ENCODE data around the gene RASA3.

RASA3 gene

DNA sequence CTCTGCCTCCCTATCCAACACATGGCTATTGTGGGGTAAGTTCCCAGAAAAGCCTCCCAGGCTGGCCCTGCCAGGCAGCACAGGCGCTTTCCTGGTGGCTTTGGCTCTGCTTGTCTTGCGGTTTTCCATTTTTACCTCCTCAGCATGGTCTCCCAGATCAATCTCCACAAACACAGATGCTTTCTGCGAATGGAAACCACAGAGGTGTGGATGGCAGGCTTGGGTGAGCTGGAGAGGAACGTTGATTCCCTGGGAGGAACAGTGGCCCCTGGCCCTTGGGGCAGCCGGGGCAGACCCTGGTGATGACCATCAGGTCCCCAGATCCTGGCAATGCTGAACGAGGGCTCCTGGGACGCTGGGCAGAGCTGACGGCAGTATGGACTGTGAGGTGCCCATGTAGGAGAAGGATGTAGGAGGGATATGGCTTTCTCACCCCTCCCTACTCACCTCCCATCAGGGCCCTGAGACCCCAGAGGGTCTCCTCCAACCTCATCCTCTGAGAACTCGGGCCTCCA is 165.2 kb downstream of the RASA3 start:
- no peak overlapping the region for H3K4me3 ChIP-seq (ENCODE audit: low read depth in 1 of 2, low read length in 2 of 2)
- H3K36me3 ChIP-seq (ENCODE audit: insufficient read depth, low read length) = peaks cover 4% of the 10 kb centered on the region
- no peak overlapping the region for H3K27ac ChIP-seq (ENCODE audit: low read length)
- no peak for DNase-seq
- TF ChIP-seq, protein P1, sequence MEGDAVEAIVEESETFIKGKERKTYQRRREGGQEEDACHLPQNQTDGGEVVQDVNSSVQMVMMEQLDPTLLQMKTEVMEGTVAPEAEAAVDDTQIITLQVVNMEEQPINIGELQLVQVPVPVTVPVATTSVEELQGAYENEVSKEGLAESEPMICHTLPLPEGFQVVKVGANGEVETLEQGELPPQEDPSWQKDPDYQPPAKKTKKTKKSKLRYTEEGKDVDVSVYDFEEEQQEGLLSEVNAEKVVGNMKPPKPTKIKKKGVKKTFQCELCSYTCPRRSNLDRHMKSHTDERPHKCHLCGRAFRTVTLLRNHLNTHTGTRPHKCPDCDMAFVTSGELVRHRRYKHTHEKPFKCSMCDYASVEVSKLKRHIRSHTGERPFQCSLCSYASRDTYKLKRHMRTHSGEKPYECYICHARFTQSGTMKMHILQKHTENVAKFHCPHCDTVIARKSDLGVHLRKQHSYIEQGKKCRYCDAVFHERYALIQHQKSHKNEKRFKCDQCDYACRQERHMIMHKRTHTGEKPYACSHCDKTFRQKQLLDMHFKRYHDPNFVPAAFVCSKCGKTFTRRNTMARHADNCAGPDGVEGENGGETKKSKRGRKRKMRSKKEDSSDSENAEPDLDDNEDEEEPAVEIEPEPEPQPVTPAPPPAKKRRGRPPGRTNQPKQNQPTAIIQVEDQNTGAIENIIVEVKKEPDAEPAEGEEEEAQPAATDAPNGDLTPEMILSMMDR (IDR thresholded peaks at IDR 0.05; ENCODE audit: borderline replicate concordance, extremely low read depth, low read length, poor library complexity, severe bottlenecking) = no peak
- TF ChIP-seq EZH2 (IDR thresholded peaks at IDR 0.05; ENCODE audit: borderline replicate concordance, low read depth, low read length, severe bottlenecking) = no peak
- no peak overlapping the region for H3K4me2 ChIP-seq (ENCODE audit: insufficient read depth, low read length)
- H3K79me2 ChIP-seq (ENCODE audit: insufficient read depth, low read length) = no peaks in the 10 kb centered on the region
- no peak overlapping the region for H3K9ac ChIP-seq (ENCODE audit: low read depth, low read length)
- no peak overlapping the region for H2AFZ ChIP-seq (ENCODE audit: low read depth, low read length)
- no peaks in the 10 kb centered on the region for H4K20me1 ChIP-seq (ENCODE audit: insufficient read depth, low read length)
- ATAC-seq (ENCODE audit: insufficient read depth, low read depth) = no peak
- peaks cover 10% of the 10 kb centered on the region for H3K9me3 ChIP-seq (ENCODE audit: insufficient read depth, low read length, severe bottlenecking)
- H3K4me1 ChIP-seq (ENCODE audit: insufficient read depth, low read length) = no peaks in the 10 kb centered on the region
- no peaks in the 10 kb centered on the region for H3K27me3 ChIP-seq (ENCODE audit: insufficient read depth, low read length, poor library complexity)

DNA sequence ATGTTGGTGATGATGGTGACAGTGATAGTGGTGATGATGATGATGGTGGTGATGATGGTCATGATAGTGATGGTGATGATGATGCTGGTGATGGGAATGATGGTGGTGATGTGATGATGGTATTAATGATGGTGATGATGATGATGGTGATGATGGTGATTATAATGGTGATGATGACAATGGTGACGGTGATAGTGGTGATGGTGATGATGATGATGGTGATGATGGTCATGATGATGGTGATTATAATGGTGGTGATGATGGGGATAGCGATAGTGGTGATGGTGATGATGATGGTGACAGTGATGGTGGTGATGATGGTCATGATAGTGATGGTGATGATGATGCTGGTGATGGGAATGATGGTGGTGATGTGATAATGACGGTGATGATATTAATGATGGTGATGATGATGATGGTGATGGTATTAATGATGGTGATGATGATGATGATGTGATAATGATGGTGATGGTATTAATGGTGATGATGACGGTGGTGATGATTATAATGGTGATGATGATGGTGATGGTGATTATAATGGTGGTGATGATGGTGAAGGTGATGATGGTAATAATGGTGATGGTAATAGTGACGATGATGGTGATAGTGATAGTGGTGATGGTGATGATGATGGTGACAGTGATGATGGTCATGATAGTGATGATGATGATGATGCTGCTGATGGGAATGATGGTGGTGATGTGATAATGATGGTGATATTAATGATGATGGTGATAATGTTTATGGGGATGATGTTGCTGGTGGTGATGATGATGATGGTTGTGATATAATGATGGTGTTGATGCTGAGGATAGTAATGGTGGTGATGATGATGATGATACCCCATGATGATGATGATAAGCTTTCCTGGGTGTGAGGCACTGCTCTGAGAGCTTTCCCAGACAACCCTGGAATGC is 166.2 kb downstream of the RASA3 start:
- Histone ChIP-seq H3K27ac (ENCODE audit: low read length) (no peak overlapping the region), H3K4me3 (ENCODE audit: low read depth in 1 of 2, low read length in 2 of 2) (no peak overlapping the region), H3K4me2 (ENCODE audit: insufficient read depth, low read length) (no peak overlapping the region), H3K36me3 (ENCODE audit: insufficient read depth, low read length) (no peaks in the 10 kb centered on the region; the same call in 1 of the 2 replicates), H2AFZ (ENCODE audit: low read depth, low read length) (no peak overlapping the region), H4K20me1 (ENCODE audit: insufficient read depth, low read length) (no peaks in the 10 kb centered on the region), H3K27me3 (ENCODE audit: insufficient read depth, low read length, poor library complexity) (no peaks in the 10 kb centered on the region), H3K9ac (ENCODE audit: low read depth, low read length) (no peak overlapping the region), H3K79me2 (ENCODE audit: insufficient read depth, low read length) (no peaks in the 10 kb centered on the region), H3K4me1 (ENCODE audit: insufficient read depth, low read length) (no peaks in the 10 kb centered on the region), H3K9me3 (ENCODE audit: insufficient read depth, low read length, severe bottlenecking) (peaks cover 10% of the 10 kb centered on the region)
- ATAC-seq (ENCODE audit: insufficient read depth, low read depth) = no peak
- no peak for DNase-seq
- no peak for TF ChIP-seq EZH2 (IDR thresholded peaks at IDR 0.05; ENCODE audit: borderline replicate concordance, low read depth, low read length, severe bottlenecking)
- TF ChIP-seq, protein P1 (IDR thresholded peaks at IDR 0.05; ENCODE audit: borderline replicate concordance, extremely low read depth, low read length, poor library complexity, severe bottlenecking) = no peak

DNA sequence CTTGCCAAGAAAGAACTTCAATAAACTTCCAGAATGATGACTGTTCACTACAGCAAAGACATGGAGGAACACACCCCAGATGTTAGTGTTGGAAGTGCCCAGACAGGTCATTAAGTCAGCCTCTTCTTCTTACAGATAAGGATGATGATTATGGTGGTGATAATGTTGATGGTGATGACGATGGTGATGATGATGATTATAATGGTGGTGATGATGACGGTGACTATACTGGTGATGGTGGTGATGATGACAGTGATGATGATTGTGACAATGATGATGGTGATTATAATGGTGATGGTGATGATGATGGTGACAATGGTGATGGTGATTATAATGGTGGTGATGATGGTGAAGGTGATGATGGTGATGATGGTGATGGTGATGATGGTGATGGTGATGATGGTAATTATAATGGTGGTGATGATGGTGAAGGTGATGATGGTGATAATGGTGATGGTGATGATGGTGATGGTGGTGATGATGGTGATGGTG is 167.0 kb downstream of the RASA3 start:
- H3K9ac ChIP-seq (ENCODE audit: low read depth, low read length) = no peak overlapping the region
- H3K79me2 ChIP-seq (ENCODE audit: insufficient read depth, low read length) = no peaks in the 10 kb centered on the region
- ATAC-seq (ENCODE audit: insufficient read depth, low read depth) (no peak), DNase-seq (no peak)
- no peaks in the 10 kb centered on the region for H3K27me3 ChIP-seq (ENCODE audit: insufficient read depth, low read length, poor library complexity)
- H3K9me3 ChIP-seq (ENCODE audit: insufficient read depth, low read length, severe bottlenecking) = peaks cover 15% of the 10 kb centered on the region
- H4K20me1 ChIP-seq (ENCODE audit: insufficient read depth, low read length) = no peaks in the 10 kb centered on the region
- H3K4me3 ChIP-seq (ENCODE audit: low read depth in 1 of 2, low read length in 2 of 2) = no peak overlapping the region
- H3K36me3 ChIP-seq (ENCODE audit: insufficient read depth, low read length) = no peaks in the 10 kb centered on the region; the same call in 1 of the 2 replicates
- no peak overlapping the region for H2AFZ ChIP-seq (ENCODE audit: low read depth, low read length)
- TF ChIP-seq EZH2 (IDR thresholded peaks at IDR 0.05; ENCODE audit: borderline replicate concordance, low read depth, low read length, severe bottlenecking) = no peak
- H3K4me1 ChIP-seq (ENCODE audit: insufficient read depth, low read length) = no peaks in the 10 kb centered on the region
- no peak overlapping the region for H3K27ac ChIP-seq (ENCODE audit: low read length)
- H3K4me2 ChIP-seq (ENCODE audit: insufficient read depth, low read length) = no peak overlapping the region

Measured in DND-41 (cell line).